Mesothelial cell of epicardium (in vitro differentiated cells): ENCODE data around the gene YWHAE. TPM values are rescaled to one million over a fixed set of nuclear protein-coding genes. Genes with fewer than 3 reads are reported as not detected.

Experiments used
- DNase-seq, 2 experiments: peaks; one replicate each; pipeline ENCODE4 v3.0.0; 2021; ENCODE audit warnings: low spot score in 2 of 2; ENCODE audit not compliant: unreplicated experiment in 2 of 2
- H3K27ac Mint-ChIP-seq: 2 replicates; pipeline ENCODE4 v1.8.0; 2021; ENCODE audit warnings: mixed read lengths
- H3K27me3 Mint-ChIP-seq: 2 replicates; pipeline ENCODE4 v1.8.0; 2021; ENCODE audit warnings: low read depth, mixed read lengths
- H3K36me3 Mint-ChIP-seq: 2 replicates; pipeline ENCODE4 v1.8.0; 2021; ENCODE audit warnings: mixed read lengths
- H3K4me1 Mint-ChIP-seq: 2 replicates; pipeline ENCODE4 v1.8.0; 2021; ENCODE audit warnings: mixed read lengths
- H3K4me3 Mint-ChIP-seq: 2 replicates; pipeline ENCODE4 v1.8.0; 2021; ENCODE audit warnings: mild to moderate bottlenecking, moderate library complexity, mixed read lengths
- H3K9me3 Mint-ChIP-seq: 2 replicates; pipeline ENCODE4 v1.8.0; 2021; ENCODE audit warnings: mixed read lengths
- total RNA-seq: library from RNA; stranded (reverse); gene quantifications from 3 replicates; pipeline ENCODE4 v1.2.1, GENCODE V29; 2021
- TF ChIP-seq, protein P1 (sequence below): fragments of 200-600 bp; sonication (generic); IDR thresholded peaks from one replicate; pipeline ENCODE4 v1.5.0; 2021; ENCODE audit warnings: antibody characterized with exemption; ENCODE audit not compliant: unreplicated experiment

Gene YWHAE
- total RNA-seq, 1 donor from 2014 or later: 714 TPM

DNA sequence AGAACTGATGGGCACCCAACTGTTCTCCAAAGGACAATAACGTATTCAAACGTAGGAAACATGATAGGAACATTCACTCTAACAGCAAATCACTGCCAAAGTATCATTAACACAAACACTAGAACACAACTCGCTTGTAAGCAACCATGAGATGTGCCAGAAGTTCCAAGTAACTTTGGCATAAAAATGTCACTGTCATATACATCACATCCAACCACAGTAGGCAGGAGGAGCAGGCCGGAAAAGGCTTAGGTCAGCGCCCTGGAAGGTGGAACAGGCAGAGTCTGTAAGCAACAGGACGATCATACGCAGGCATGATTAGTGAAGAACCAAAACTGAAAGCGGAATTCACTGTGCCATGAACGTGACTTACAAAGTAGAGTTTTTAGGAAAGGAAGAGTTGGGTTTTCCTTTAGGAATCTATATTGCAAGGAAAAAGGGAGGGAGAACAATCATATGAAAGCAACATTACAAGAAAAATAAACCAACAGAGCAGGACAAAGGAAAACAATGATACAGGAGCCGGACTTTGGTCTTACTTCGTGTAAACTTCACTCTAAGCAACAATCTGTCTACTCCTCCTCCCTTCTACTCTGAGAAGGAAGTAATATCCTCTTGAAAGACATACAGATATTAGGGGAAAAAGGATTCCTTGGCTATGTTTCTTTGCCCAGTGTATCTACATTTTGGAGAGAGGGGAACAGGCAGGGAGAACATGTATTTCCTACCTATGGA is 52.3 kb downstream of the YWHAE start:
- H3K27me3 Mint-ChIP-seq: no peaks in the 10 kb centered on the region
- no peak for DNase-seq
- H3K4me3 Mint-ChIP-seq: no peak overlapping the region
- H3K36me3 Mint-ChIP-seq: peaks cover 53% of the 10 kb centered on the region
- H3K9me3 Mint-ChIP-seq: no peaks in the 10 kb centered on the region
- no peaks in the 10 kb centered on the region for H3K4me1 Mint-ChIP-seq
- H3K27ac Mint-ChIP-seq: peak overlapping the region; percentile 67
- TF ChIP-seq, protein P1, sequence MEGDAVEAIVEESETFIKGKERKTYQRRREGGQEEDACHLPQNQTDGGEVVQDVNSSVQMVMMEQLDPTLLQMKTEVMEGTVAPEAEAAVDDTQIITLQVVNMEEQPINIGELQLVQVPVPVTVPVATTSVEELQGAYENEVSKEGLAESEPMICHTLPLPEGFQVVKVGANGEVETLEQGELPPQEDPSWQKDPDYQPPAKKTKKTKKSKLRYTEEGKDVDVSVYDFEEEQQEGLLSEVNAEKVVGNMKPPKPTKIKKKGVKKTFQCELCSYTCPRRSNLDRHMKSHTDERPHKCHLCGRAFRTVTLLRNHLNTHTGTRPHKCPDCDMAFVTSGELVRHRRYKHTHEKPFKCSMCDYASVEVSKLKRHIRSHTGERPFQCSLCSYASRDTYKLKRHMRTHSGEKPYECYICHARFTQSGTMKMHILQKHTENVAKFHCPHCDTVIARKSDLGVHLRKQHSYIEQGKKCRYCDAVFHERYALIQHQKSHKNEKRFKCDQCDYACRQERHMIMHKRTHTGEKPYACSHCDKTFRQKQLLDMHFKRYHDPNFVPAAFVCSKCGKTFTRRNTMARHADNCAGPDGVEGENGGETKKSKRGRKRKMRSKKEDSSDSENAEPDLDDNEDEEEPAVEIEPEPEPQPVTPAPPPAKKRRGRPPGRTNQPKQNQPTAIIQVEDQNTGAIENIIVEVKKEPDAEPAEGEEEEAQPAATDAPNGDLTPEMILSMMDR: no peak

GRCh38 chr17:1344521-1344920 is 55.5 kb downstream of the YWHAE start:
- DNase-seq: no peak
- Mint-ChIP-seq H3K4me1 (no peaks in the 10 kb centered on the region), H3K36me3 (peaks cover 38% of the 10 kb centered on the region), H3K4me3 (no peak overlapping the region), H3K9me3 (no peaks in the 10 kb centered on the region), H3K27ac (peak overlapping the region; percentile 14), H3K27me3 (no peaks in the 10 kb centered on the region)
- TF ChIP-seq, protein P1: no peak

DNA sequence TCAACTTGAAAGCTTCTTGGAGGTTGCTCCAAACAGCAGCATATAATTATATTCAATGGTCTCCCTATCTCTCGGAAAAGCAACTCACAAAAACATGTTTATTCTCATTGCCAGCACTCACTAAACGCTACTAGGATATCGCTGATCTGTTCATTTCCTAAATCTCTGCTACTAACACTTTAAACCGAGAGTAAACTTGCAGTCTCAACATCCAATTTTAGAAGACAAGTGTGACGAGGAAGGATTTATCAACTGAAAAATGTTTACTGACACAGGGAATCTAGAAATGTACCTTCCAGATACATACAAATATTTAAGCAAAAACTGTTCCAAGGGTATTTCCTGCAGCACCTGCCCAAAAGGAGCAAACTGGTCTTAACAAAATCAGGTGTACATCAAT is 56.5 kb downstream of the YWHAE start:
- no peaks in the 10 kb centered on the region for H3K27me3 Mint-ChIP-seq
- H3K9me3 Mint-ChIP-seq: no peaks in the 10 kb centered on the region
- no peak overlapping the region for H3K4me3 Mint-ChIP-seq
- TF ChIP-seq, protein P1: no peak
- DNase-seq: no peak
- H3K4me1 Mint-ChIP-seq: no peaks in the 10 kb centered on the region
- peak overlapping the region; percentile 72 for H3K27ac Mint-ChIP-seq
- peaks cover 41% of the 10 kb centered on the region for H3K36me3 Mint-ChIP-seq

DNA sequence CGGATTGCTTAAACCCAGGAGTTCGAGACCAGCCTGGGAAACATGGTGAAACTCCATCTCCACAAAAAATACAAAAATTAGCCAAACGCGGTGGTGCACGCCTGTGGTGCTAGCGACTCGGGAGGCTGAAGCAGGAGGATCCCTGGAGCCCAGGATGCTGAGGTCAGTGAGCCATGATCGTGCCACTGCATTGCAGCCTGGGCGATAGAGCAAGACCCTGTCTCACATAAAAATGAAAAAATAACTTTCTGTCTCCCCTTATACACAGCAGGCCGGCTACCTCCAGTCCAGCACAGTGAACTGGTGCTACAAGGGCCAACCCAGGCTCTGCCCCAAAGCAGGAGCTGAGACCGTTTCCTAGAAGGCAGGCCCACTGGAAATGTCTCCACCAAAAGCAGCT is 59.7 kb downstream of the YWHAE start:
- Mint-ChIP-seq H3K36me3 (peaks cover 31% of the 10 kb centered on the region), H3K27ac (no peak overlapping the region), H3K9me3 (no peaks in the 10 kb centered on the region), H3K4me1 (no peaks in the 10 kb centered on the region), H3K27me3 (no peaks in the 10 kb centered on the region), H3K4me3 (no peak overlapping the region)
- DNase-seq: no peak
- TF ChIP-seq, protein P1: no peak

GRCh38 chr17:1331708-1332107 is 68.3 kb downstream of the YWHAE start:
- no peak overlapping the region for H3K27ac Mint-ChIP-seq
- no peaks in the 10 kb centered on the region for H3K9me3 Mint-ChIP-seq
- DNase-seq: no peak
- TF ChIP-seq, protein P1: no peak
- H3K4me1 Mint-ChIP-seq: no peaks in the 10 kb centered on the region
- peaks cover 1% of the 10 kb centered on the region for H3K27me3 Mint-ChIP-seq
- no peak overlapping the region for H3K4me3 Mint-ChIP-seq
- no peaks in the 10 kb centered on the region for H3K36me3 Mint-ChIP-seq
